Breast epithelium (tissue), 4 donors: ENCODE data around the gene C3. TPM values are rescaled to one million over a fixed set of nuclear protein-coding genes. Genes with fewer than 3 reads are reported as not detected.
"Not testable (repeated sequence)": the region's sequence is repeated elsewhere in the genome, so short reads cannot be mapped to it uniquely, and the experiment has no call there.

Source experiments
- DNase-seq, 2 donors: peaks; one replicate each; pipeline ENCODE4 v3.0.0-alpha.2; 2019; ENCODE audit warnings: low spot score in 2 of 2
- H3K27ac ChIP-seq, 2 donors: fragments of 200-600 bp; sonication (generic) in 1 of 2; one replicate each; pipeline ENCODE4 v1.5.1; 2016 to 2019; ENCODE audit warnings: mild to moderate bottlenecking in 1 of 2
- H3K27me3 ChIP-seq, 2 donors: fragments of 200-600 bp; sonication (generic) in 1 of 2; one replicate each; pipeline versions ENCODE4 v1.5.1 to v1.6.0; 2017 to 2019; ENCODE audit warnings: control low read depth in 1 of 2, mild to moderate bottlenecking in 1 of 2
- H3K36me3 ChIP-seq: fragments of 200-600 bp; one replicate; pipeline ENCODE4 v1.5.1; 2019
- H3K4me1 ChIP-seq, 2 donors: fragments of 200-600 bp; sonication (generic); one replicate each; pipeline ENCODE4 v1.5.1; 2016 to 2019; ENCODE audit warnings: control low read depth in 1 of 2
- H3K4me3 ChIP-seq, 3 donors: fragments of 200-600 bp; sonication (generic); 1 replicate in 2 of 3; 2 replicates in 1 of 3; pipeline ENCODE4 v1.5.1; 2016 to 2019; ENCODE audit warnings: mild to moderate bottlenecking in 3 of 3, moderate library complexity in 2 of 3
- H3K9me3 ChIP-seq, 2 donors: fragments of 200-600 bp; sonication (generic) in 1 of 2; one replicate each; pipeline ENCODE4 v1.5.1; 2016 to 2019; ENCODE audit warnings: control low read depth in 1 of 2
- POLR2A ChIP-seq: fragments of 450-650 bp; IDR thresholded peaks from one replicate; pipeline ENCODE4 v1.6.1; 2016; ENCODE audit warnings: antibody characterized with exemption, mild to moderate bottlenecking, moderate library complexity
- POLR2AphosphoS5 ChIP-seq, 3 donors: sonication (generic); formaldehyde crosslinking; IDR thresholded peaks; one replicate each; pipeline ENCODE4 v1.6.1; 2017; ENCODE audit warnings: antibody characterized with exemption in 3 of 3
- intact Hi-C: fragments of 100-400 bp; cut with DNase I; formaldehyde crosslinking; loops from one replicate; pipeline ENCODE4 v1.15.1; 2023; ENCODE audit warnings: low total_unique reads
- total RNA-seq, 3 donors: library from RNA; depleted of rRNA; stranded (reverse); fragments of >200 nt; gene quantifications; one replicate each; pipeline ENCODE4 v1.1.0, GENCODE V29; 2016
- TF ChIP-seq, protein P1 (sequence below), 3 donors: fragments of 450-650 bp; IDR thresholded peaks; one replicate each; pipeline ENCODE4 v1.5.1; 2016 to 2017; ENCODE audit warnings: antibody characterized with exemption in 3 of 3, mild to moderate bottlenecking in 3 of 3, moderate library complexity in 3 of 3

The C3 gene
- total RNA-seq, 3 donors from 2014 or later = 856 to 1,298 (median 1,115) TPM

GRCh38 chr19:6660930-6661329 lies 59.5 kb downstream of the C3 start:
- Histone ChIP-seq H3K27ac (no peak overlapping the region), H3K36me3 (no peaks in the 10 kb centered on the region), H3K4me1 (no peaks in the 10 kb centered on the region), H3K4me3 (no peak overlapping the region), H3K27me3 (peaks cover 0 to 11% of the 10 kb centered on the region in 2 donors), H3K9me3 (no peaks in the 10 kb centered on the region)
- DNase-seq = no peak
- intact Hi-C loops = no loop called here
- TF ChIP-seq POLR2A = no peak
- no peak for TF ChIP-seq POLR2AphosphoS5 (IDR thresholded peaks at IDR 0.05)
- TF ChIP-seq, protein P1, sequence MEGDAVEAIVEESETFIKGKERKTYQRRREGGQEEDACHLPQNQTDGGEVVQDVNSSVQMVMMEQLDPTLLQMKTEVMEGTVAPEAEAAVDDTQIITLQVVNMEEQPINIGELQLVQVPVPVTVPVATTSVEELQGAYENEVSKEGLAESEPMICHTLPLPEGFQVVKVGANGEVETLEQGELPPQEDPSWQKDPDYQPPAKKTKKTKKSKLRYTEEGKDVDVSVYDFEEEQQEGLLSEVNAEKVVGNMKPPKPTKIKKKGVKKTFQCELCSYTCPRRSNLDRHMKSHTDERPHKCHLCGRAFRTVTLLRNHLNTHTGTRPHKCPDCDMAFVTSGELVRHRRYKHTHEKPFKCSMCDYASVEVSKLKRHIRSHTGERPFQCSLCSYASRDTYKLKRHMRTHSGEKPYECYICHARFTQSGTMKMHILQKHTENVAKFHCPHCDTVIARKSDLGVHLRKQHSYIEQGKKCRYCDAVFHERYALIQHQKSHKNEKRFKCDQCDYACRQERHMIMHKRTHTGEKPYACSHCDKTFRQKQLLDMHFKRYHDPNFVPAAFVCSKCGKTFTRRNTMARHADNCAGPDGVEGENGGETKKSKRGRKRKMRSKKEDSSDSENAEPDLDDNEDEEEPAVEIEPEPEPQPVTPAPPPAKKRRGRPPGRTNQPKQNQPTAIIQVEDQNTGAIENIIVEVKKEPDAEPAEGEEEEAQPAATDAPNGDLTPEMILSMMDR (IDR thresholded peaks at IDR 0.05) = no peak

GRCh38 chr19:6656390-6656789 lies 64.1 kb downstream of the C3 start:
- H3K4me1 ChIP-seq, DNase-seq, H3K27ac ChIP-seq, intact Hi-C loops, H3K9me3 ChIP-seq, H3K4me3 ChIP-seq, H3K36me3 ChIP-seq: not testable (repeated sequence)
- H3K27me3 ChIP-seq = peaks cover 0 to 11% of the 10 kb centered on the region in 2 donors

DNA sequence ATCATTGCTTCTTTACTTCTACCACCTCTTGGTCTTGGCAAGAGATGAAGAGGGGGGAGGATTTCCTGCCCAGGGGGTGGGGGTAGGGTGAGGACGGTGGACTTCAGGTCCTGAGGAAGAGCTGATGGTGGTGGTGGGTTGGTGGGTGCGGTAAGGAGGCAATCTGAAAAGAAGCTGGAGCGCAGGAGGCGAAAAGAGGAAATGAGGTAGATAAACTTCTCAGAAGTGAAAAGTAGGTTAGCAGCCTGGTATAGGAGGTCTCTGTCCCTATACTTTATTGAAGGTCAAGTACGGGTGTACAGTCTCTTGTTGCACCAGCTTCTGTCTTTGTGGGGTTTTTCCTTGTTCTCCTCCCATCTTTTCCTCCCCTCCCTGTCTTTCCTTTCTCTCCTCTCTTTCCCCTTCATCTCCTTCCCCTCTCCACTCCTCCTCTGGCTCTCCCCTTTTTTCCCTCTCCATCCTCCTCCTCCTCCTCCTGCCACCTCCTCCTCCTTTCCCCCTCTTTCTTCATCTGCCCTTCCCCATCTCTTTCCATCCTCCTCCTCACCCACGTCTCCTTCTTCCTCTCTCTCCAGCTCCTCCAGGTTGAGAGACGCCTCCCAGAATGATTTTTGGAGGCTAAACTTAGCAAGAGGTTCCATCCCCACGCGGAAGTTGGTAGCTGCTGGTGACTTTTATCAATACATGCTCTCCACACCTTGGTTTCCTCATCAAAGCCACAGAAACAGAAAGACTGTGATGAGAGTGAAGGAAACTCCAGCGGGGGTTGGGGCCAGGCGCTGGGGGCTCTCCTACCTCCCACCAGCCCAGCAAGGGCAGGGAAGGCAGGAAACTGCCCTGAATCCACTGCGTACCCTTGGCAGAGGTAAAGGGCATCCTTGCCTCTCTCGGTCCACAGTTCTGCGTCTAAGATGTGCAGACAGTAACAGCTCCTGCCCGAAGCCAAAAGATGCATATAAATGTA lies 65.8 kb downstream of the C3 start:
- Histone ChIP-seq H3K36me3 (no peaks in the 10 kb centered on the region), H3K9me3 (no peaks in the 10 kb centered on the region), H3K27me3 (peaks cover 0 to 5% of the 10 kb centered on the region in 2 donors), H3K27ac (no peak overlapping the region), H3K4me1 (no peaks in the 10 kb centered on the region), H3K4me3 (no peak overlapping the region)
- intact Hi-C loops = no loop called here
- TF ChIP-seq, protein P1 (IDR thresholded peaks at IDR 0.05) = no peak
- TF ChIP-seq POLR2AphosphoS5 (IDR thresholded peaks at IDR 0.05) (no peak), POLR2A (no peak)
- DNase-seq = no peak

GRCh38 chr19:6652805-6653094 lies 67.7 kb downstream of the C3 start:
- Histone ChIP-seq H3K36me3 (no peaks in the 10 kb centered on the region), H3K27me3 (peaks cover 0 to 8% of the 10 kb centered on the region in 2 donors), H3K27ac (no peak overlapping the region), H3K9me3 (no peaks in the 10 kb centered on the region), H3K4me3 (no peak overlapping the region), H3K4me1 (no peaks in the 10 kb centered on the region)
- TF ChIP-seq, protein P1 (IDR thresholded peaks at IDR 0.05) = no peak
- no peak for TF ChIP-seq POLR2A
- TF ChIP-seq POLR2AphosphoS5 (IDR thresholded peaks at IDR 0.05) = no peak
- intact Hi-C loops = no loop called here
- DNase-seq = no peak

DNA sequence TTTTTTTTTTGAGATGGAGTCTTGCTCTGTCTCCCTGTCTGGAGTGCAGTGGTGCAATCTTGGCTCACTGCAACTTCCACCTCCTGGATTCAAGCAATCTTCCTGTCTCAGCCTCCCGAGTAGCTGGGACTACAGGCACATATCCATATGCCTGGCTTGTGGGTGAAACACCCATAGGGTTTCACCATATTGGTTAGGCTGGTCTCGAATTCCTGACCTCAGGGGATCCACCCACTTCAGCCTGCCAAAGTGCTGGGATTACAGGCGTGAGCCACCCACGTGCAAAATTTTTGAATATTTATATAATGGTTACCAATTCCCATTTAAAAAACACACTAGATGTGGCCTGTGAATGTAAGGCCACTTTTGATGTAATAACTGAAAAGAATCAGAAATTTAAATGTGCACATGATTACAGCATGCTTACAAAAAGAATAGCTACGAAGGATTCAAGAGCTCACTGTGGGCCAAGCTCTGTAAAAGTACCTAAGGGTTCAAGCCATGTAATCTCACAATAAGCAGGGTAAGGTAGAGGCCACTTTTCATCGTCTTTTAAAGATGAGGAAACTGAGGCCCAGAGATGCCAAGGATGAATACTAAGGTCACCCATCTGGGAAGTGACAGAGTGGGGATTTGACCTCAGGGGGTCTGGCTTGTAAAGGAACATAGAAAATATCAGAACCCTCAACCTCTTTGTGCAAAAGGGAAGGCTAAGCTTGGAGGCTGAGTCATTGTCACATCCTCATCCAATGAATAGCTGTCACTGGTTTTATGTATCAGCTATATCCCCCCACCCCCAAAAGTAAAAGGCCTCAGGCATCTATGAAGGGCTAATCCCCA lies 68.3 kb downstream of the C3 start:
- DNase-seq = no peak
- intact Hi-C loops = no loop called here
- Histone ChIP-seq H3K27ac (no peak overlapping the region), H3K4me3 (no peak overlapping the region), H3K27me3 (peaks cover 0 to 8% of the 10 kb centered on the region in 2 donors), H3K4me1 (no peaks in the 10 kb centered on the region), H3K36me3 (no peaks in the 10 kb centered on the region), H3K9me3 (peaks cover 0 to 2% of the 10 kb centered on the region in 2 donors)
- TF ChIP-seq, protein P1 (IDR thresholded peaks at IDR 0.05) = no peak
- TF ChIP-seq POLR2AphosphoS5 (IDR thresholded peaks at IDR 0.05) (no peak), POLR2A (no peak)
